Hepatocyte (in vitro differentiated cells): ENCODE measurements around the gene NOL9. TPM values are rescaled to one million over a fixed set of nuclear protein-coding genes. Genes with fewer than 3 reads are reported as not detected.

Source experiments
- DNase-seq: peaks from one replicate; pipeline ENCODE4 v3.0.0-alpha.2; 2016; ENCODE audit warnings: low spot score
- H2AFZ ChIP-seq: fragments of 200-600 bp; sonication (generic); 2 replicates; pipeline ENCODE4 v1.6.0; 2016; ENCODE audit warnings: antibody characterized with exemption, mild to moderate bottlenecking
- H3K27ac ChIP-seq: fragments of 200-600 bp; sonication (generic); 2 replicates; pipeline ENCODE4 v1.5.1; 2016; ENCODE audit warnings: mild to moderate bottlenecking
- H3K27me3 ChIP-seq: fragments of 200-600 bp; sonication (generic); 2 replicates; pipeline ENCODE4 v1.6.1; 2016
- H3K36me3 ChIP-seq: fragments of 200-600 bp; sonication (generic); replicated peaks from 2 replicates; pipeline ENCODE4 v1.5.1; 2016; ENCODE audit warnings: low read depth; ENCODE audit not compliant: insufficient read depth
- H3K4me1 ChIP-seq: fragments of 200-600 bp; sonication (generic); 2 replicates; pipeline ENCODE4 v1.5.1; 2016; ENCODE audit warnings: mild to moderate bottlenecking, moderate library complexity; ENCODE audit not compliant: insufficient read depth
- H3K4me2 ChIP-seq: fragments of 200-600 bp; sonication (generic); 2 replicates; pipeline ENCODE4 v1.6.0; 2016
- H3K4me3 ChIP-seq: fragments of 200-600 bp; sonication (generic); 2 replicates; pipeline ENCODE4 v1.5.1; 2016; ENCODE audit warnings: mild to moderate bottlenecking
- H3K79me2 ChIP-seq: fragments of 200-600 bp; sonication (generic); 2 replicates; pipeline ENCODE4 v1.6.0; 2017; ENCODE audit warnings: mild to moderate bottlenecking
- H3K9me2 ChIP-seq: fragments of 200-600 bp; sonication (generic); replicated peaks from 2 replicates; pipeline ENCODE4 v1.6.0; 2017; ENCODE audit warnings: mild to moderate bottlenecking; ENCODE audit not compliant: insufficient read depth
- H3K9me3 ChIP-seq: fragments of 200-600 bp; sonication (generic); 2 replicates; pipeline ENCODE4 v1.5.1; 2016; ENCODE audit warnings: low read depth, mild to moderate bottlenecking
- H4K20me1 ChIP-seq: fragments of 200-600 bp; sonication (generic); 2 replicates; pipeline ENCODE4 v1.6.0; 2016; ENCODE audit warnings: mild to moderate bottlenecking; ENCODE audit not compliant: insufficient read depth, poor library complexity, severe bottlenecking
- EZH2 ChIP-seq: fragments of 200-600 bp; sonication (generic); IDR thresholded peaks from 2 replicates; pipeline ENCODE4 v1.6.1; 2016; ENCODE audit warnings: antibody characterized with exemption, mild to moderate bottlenecking, borderline replicate concordance
- EZH2phosphoT487 ChIP-seq: fragments of 200-600 bp; sonication (generic); IDR thresholded peaks from one replicate; pipeline ENCODE4 v1.6.1; 2018; ENCODE audit warnings: antibody characterized with exemption, mild to moderate bottlenecking, low read depth, moderate library complexity; ENCODE audit not compliant: unreplicated experiment, severe bottlenecking
- WGBS: methylation state at CpG from one replicate; pipeline ENCODE4 v1.1.6; 2016; ENCODE audit warnings: low lambda C conversion rate; ENCODE audit errors: missing lambda C conversion rate; 5-methylcytosine and 5-hydroxymethylcytosine counted together
- polyA plus RNA-seq: library from polyadenylated mRNA; unstranded; fragments of >200 nt; fragmentation: Nextera tagmentation; extraction: Ambion mirVana; gene quantifications from 2 replicates; pipeline ENCODE4 v1.2.1, GENCODE V29; 2016
- total RNA-seq: library from RNA; depleted of rRNA; stranded (reverse); fragments of >200 nt; gene quantifications from 2 replicates; pipeline ENCODE4 v1.2.3, GENCODE V29; 2014
- TF ChIP-seq, protein P1 (sequence below): fragments of 200-600 bp; sonication (generic); IDR thresholded peaks from 2 replicates; pipeline ENCODE4 v1.5.1; 2016; ENCODE audit warnings: antibody characterized with exemption, mild to moderate bottlenecking; ENCODE audit not compliant: poor library complexity

The NOL9 gene
- total and polyA plus RNA-seq, 2 experiments from 2014 or later = 13.7 to 21.6 TPM

- Histone ChIP-seq H3K4me2 (peak overlapping the region; percentile 97), H3K4me3 (no peak overlapping the region)
- TF ChIP-seq, protein P1, sequence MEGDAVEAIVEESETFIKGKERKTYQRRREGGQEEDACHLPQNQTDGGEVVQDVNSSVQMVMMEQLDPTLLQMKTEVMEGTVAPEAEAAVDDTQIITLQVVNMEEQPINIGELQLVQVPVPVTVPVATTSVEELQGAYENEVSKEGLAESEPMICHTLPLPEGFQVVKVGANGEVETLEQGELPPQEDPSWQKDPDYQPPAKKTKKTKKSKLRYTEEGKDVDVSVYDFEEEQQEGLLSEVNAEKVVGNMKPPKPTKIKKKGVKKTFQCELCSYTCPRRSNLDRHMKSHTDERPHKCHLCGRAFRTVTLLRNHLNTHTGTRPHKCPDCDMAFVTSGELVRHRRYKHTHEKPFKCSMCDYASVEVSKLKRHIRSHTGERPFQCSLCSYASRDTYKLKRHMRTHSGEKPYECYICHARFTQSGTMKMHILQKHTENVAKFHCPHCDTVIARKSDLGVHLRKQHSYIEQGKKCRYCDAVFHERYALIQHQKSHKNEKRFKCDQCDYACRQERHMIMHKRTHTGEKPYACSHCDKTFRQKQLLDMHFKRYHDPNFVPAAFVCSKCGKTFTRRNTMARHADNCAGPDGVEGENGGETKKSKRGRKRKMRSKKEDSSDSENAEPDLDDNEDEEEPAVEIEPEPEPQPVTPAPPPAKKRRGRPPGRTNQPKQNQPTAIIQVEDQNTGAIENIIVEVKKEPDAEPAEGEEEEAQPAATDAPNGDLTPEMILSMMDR = no peak
- no peak for TF ChIP-seq EZH2phosphoT487
- no peak for TF ChIP-seq EZH2
Observed at GRCh38 chr1:6582370-6582769, 28.1 kb upstream of the NOL9 start.

GRCh38 chr1:6581561-6582305, 27.4 kb upstream of the NOL9 start:
- 79% methylated on average over 10 of the region's 10 CpGs for WGBS
- peak; percentile 30 for DNase-seq
- H3K79me2 ChIP-seq = peaks cover 40% of the 10 kb centered on the region
- no peaks in the 10 kb centered on the region for H3K9me2 ChIP-seq
- peak overlapping the region; percentile 97 for H3K4me2 ChIP-seq
- peaks cover 35% of the 10 kb centered on the region for H3K4me1 ChIP-seq
- no peaks in the 10 kb centered on the region for H3K9me3 ChIP-seq
- H3K27ac ChIP-seq = peak overlapping the region; percentile 70
- no peak overlapping the region for H3K4me3 ChIP-seq
- H4K20me1 ChIP-seq = no peaks in the 10 kb centered on the region
- no peaks in the 10 kb centered on the region for H3K36me3 ChIP-seq
- TF ChIP-seq EZH2 = no peak
- H3K27me3 ChIP-seq = no peaks in the 10 kb centered on the region
- no peak overlapping the region for H2AFZ ChIP-seq

More at GRCh38 chr1:6582370-6582769, 28.1 kb upstream of the NOL9 start:
- H3K9me2 ChIP-seq = no peaks in the 10 kb centered on the region
- no peaks in the 10 kb centered on the region for H3K9me3 ChIP-seq
- H3K79me2 ChIP-seq = peaks cover 40% of the 10 kb centered on the region
- DNase-seq = peak; percentile 82
- no peak overlapping the region for H2AFZ ChIP-seq
- H4K20me1 ChIP-seq = no peaks in the 10 kb centered on the region
- no peaks in the 10 kb centered on the region for H3K27me3 ChIP-seq
- 100% methylated on average over 1 of the region's 1 CpG for WGBS
- no peaks in the 10 kb centered on the region for H3K36me3 ChIP-seq
- H3K27ac ChIP-seq = peak overlapping the region; percentile 70
- H3K4me1 ChIP-seq = peaks cover 35% of the 10 kb centered on the region

DNA sequence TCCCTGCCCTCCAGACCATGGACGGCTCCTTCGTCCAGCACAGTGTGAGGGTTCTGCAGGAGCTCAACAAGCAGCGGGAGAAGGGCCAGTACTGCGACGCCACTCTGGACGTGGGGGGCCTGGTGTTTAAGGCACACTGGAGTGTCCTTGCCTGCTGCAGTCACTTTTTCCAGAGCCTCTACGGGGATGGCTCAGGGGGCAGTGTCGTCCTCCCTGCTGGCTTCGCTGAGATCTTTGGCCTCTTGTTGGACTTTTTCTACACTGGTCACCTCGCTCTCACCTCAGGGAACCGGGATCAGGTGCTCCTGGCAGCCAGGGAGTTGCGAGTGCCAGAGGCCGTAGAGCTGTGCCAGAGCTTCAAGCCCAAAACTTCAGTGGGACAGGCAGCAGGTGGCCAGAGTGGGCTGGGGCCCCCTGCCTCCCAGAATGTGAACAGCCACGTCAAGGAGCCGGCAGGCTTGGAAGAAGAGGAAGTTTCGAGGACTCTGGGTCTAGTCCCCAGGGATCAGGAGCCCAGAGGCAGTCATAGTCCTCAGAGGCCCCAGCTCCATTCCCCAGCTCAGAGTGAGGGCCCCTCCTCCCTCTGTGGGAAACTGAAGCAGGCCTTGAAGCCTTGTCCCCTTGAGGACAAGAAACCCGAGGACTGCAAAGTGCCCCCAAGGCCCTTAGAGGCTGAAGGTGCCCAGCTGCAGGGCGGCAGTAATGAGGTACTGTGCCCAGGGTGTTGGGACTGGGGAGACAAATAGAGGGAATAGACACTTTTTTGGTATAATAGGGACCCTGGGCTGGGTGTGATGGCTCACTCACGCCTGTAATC, 26.5 kb upstream of the NOL9 start:
- Histone ChIP-seq H2AFZ (peak overlapping the region; percentile 23), H3K36me3 (no peaks in the 10 kb centered on the region), H3K79me2 (peaks cover 40% of the 10 kb centered on the region), H3K9me2 (no peaks in the 10 kb centered on the region), H3K9me3 (no peaks in the 10 kb centered on the region), H3K27me3 (no peaks in the 10 kb centered on the region), H3K4me3 (peak overlapping the region; percentile 60), H4K20me1 (no peaks in the 10 kb centered on the region), H3K4me2 (peak overlapping the region; percentile 97), H3K4me1 (peaks cover 35% of the 10 kb centered on the region), H3K27ac (peak overlapping the region; percentile 70)
- DNase-seq = peak; percentile 40
- TF ChIP-seq EZH2 (no peak), EZH2phosphoT487 (no peak)
- TF ChIP-seq, protein P1 = no peak
- WGBS = 48% methylated on average over 19 of the region's 19 CpGs

- peak overlapping the region; percentile 70 for H3K27ac ChIP-seq
- H3K79me2 ChIP-seq = peaks cover 40% of the 10 kb centered on the region
- no peaks in the 10 kb centered on the region for H3K27me3 ChIP-seq
- H3K36me3 ChIP-seq = no peaks in the 10 kb centered on the region
- DNase-seq = no peak
- no peaks in the 10 kb centered on the region for H3K9me2 ChIP-seq
- H3K9me3 ChIP-seq = no peaks in the 10 kb centered on the region
- H2AFZ ChIP-seq = peak overlapping the region; percentile 23
- 6% methylated on average over 9 of the region's 30 CpGs for WGBS
- no peak for TF ChIP-seq EZH2
- TF ChIP-seq, protein P1 = no peak
- no peak for TF ChIP-seq EZH2phosphoT487
- peak overlapping the region; percentile 60 for H3K4me3 ChIP-seq
- H3K4me2 ChIP-seq = peak overlapping the region; percentile 97
- peaks cover 35% of the 10 kb centered on the region for H3K4me1 ChIP-seq
- no peaks in the 10 kb centered on the region for H4K20me1 ChIP-seq
Observed at GRCh38 chr1:6580119-6580592, 25.8 kb upstream of the NOL9 start.
